Caco-2 (cell line): ENCODE results near the gene SCP2. TPM values are rescaled to one million over a fixed set of nuclear protein-coding genes. Genes with fewer than 3 reads are reported as not detected.

Experiments used
- BruUV-seq: library from RNA; stranded (reverse); fragments of 400-500 nt; replicated peaks from 2 replicates; lab custom pipeline; 2021; lab: Mats Ljungman, UMichigan
- CTCF ChIA-PET: fragments of 300-600 bp; sonication (Branson Sonifier 250); formaldehyde crosslinking; loops from one replicate; lab custom pipeline; 2022; ENCODE audit warnings: antibody characterized with exemption; lab: Charles Lee
- POLR2A ChIA-PET: fragments of 300-600 bp; sonication (Branson Sonifier 250); formaldehyde crosslinking; loops from one replicate; lab custom pipeline; 2022; ENCODE audit warnings: antibody characterized with exemption; lab: Charles Lee
- DNase-seq, 2 experiments: peaks; one replicate each; pipeline versions ENCODE4 v3.0.0 to v3.0.0-alpha.2; 2020 to 2022
- H3K27me3 ChIP-seq: replicated peaks from 2 replicates; pipeline ENCODE4 v1.6.0; 2011; ENCODE audit warnings: low read length; ENCODE audit not compliant: control insufficient read depth, insufficient read depth
- H3K36me3 ChIP-seq: 2 replicates; pipeline ENCODE4 v1.5.1; 2011; ENCODE audit warnings: low read length; ENCODE audit not compliant: control insufficient read depth, insufficient read depth
- H3K4me1 ChIP-seq: fragments of 250-450 bp; sonication (Bioruptor Pico); 2 replicates; pipeline ENCODE4 v1.5.1; 2020; ENCODE audit warnings: mild to moderate bottlenecking
- H3K4me3 ChIP-seq: 2 replicates; pipeline ENCODE4 v1.5.1; 2011; ENCODE audit warnings: low read depth, mild to moderate bottlenecking, control low read depth, low read length
- H3K9me3 ChIP-seq: fragments of 250-450 bp; sonication (Bioruptor Pico); 2 replicates; pipeline ENCODE4 v1.5.1; 2020; ENCODE audit warnings: mild to moderate bottlenecking, moderate library complexity
- H3K27ac Mint-ChIP-seq: one replicate; pipeline ENCODE4 v1.8.0; 2022; ENCODE audit warnings: mixed read lengths; ENCODE audit not compliant: unreplicated experiment
- H3K27me3 Mint-ChIP-seq: one replicate; pipeline ENCODE4 v1.8.0; 2022; ENCODE audit warnings: mixed read lengths; ENCODE audit not compliant: insufficient read depth, unreplicated experiment
- H3K36me3 Mint-ChIP-seq: one replicate; pipeline ENCODE4 v1.8.0; 2022; ENCODE audit warnings: mild to moderate bottlenecking, mixed read lengths; ENCODE audit not compliant: insufficient read depth, unreplicated experiment
- H3K4me1 Mint-ChIP-seq: one replicate; pipeline ENCODE4 v1.8.0; 2022; ENCODE audit warnings: low read depth, mixed read lengths; ENCODE audit not compliant: unreplicated experiment
- H3K4me3 Mint-ChIP-seq: one replicate; pipeline ENCODE4 v1.8.0; 2022; ENCODE audit warnings: mild to moderate bottlenecking, moderate library complexity, mixed read lengths; ENCODE audit not compliant: unreplicated experiment
- H3K9me3 Mint-ChIP-seq: one replicate; pipeline ENCODE4 v1.8.0; 2022; ENCODE audit warnings: mixed read lengths; ENCODE audit not compliant: unreplicated experiment
- intact Hi-C: fragments of 100-400 bp; cut with micrococcal nuclease; formaldehyde crosslinking; loops from one replicate; pipeline ENCODE4 v1.10.0; 2022; ENCODE audit not compliant: unreplicated experiment
- total RNA-seq: library from RNA; stranded (reverse); gene quantifications from 2 replicates; pipeline ENCODE4 v1.2.3, GENCODE V29; 2022
- TF ChIP-seq, protein P1 (sequence below), 2 experiments: fragments of 200-600 bp in 1 of 2; IDR thresholded peaks; 1 replicate in 1 of 2; 2 replicates in 1 of 2; pipeline versions ENCODE4 v1.5.1 to v1.8.0; 2011 to 2022; ENCODE audit warnings: antibody characterized with exemption in 1 of 2, control low read depth in 1 of 2, inconsistent platforms in 1 of 2, low read depth in 1 of 2, low read length in 1 of 2, mild to moderate bottlenecking in 1 of 2, moderate library complexity in 1 of 2; ENCODE audit not compliant: insufficient read depth in 1 of 2, severe bottlenecking in 1 of 2, unreplicated experiment in 1 of 2

Gene SCP2
- total RNA-seq, 1 experiment from 2014 or later = 67.0 TPM

DNA sequence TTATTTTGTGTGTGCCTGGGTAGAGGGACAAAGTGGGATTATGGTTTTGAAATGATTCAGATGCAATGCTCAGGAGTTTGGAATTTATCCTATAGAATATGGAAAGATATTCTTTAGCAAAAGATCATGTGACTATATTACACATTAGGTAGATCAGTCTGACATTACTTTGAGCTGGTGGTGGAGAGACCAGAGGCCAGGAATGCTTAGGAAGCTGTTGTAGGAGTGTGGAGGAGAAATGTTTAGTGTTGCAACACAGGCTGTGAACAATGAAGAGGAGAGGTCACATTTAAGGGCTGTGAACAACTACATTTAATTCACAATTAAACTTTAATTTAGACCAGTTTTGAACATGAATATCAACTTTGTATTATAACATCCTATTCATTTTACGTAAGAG is 89.6 kb downstream of the SCP2 start:
- no peaks in the 10 kb centered on the region for H3K36me3 ChIP-seq
- ChIA-PET POLR2A (no interaction called here), CTCF (no interaction called here)
- Mint-ChIP-seq H3K36me3 (no peaks in the 10 kb centered on the region), H3K4me3 (no peak overlapping the region), H3K27me3 (no peaks in the 10 kb centered on the region), H3K27ac (no peak overlapping the region), H3K9me3 (no peaks in the 10 kb centered on the region), H3K4me1 (peaks cover 14% of the 10 kb centered on the region)
- H3K4me1 ChIP-seq = peaks cover 4% of the 10 kb centered on the region; the same call in 1 of the 2 replicates
- no peak for DNase-seq
- TF ChIP-seq, protein P1, sequence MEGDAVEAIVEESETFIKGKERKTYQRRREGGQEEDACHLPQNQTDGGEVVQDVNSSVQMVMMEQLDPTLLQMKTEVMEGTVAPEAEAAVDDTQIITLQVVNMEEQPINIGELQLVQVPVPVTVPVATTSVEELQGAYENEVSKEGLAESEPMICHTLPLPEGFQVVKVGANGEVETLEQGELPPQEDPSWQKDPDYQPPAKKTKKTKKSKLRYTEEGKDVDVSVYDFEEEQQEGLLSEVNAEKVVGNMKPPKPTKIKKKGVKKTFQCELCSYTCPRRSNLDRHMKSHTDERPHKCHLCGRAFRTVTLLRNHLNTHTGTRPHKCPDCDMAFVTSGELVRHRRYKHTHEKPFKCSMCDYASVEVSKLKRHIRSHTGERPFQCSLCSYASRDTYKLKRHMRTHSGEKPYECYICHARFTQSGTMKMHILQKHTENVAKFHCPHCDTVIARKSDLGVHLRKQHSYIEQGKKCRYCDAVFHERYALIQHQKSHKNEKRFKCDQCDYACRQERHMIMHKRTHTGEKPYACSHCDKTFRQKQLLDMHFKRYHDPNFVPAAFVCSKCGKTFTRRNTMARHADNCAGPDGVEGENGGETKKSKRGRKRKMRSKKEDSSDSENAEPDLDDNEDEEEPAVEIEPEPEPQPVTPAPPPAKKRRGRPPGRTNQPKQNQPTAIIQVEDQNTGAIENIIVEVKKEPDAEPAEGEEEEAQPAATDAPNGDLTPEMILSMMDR (IDR thresholded peaks at IDR 0.05; ENCODE audit: insufficient read depth in 1 of 2, low read depth in 1 of 2, low read length in 1 of 2, severe bottlenecking in 1 of 2, unreplicated experiment in 1 of 2) = no peak
- H3K9me3 ChIP-seq = no peaks in the 10 kb centered on the region
- intact Hi-C loops = no loop called here
- BruUV-seq = no TSS peak
- H3K4me3 ChIP-seq = no peak overlapping the region
- no peaks in the 10 kb centered on the region for H3K27me3 ChIP-seq

DNA sequence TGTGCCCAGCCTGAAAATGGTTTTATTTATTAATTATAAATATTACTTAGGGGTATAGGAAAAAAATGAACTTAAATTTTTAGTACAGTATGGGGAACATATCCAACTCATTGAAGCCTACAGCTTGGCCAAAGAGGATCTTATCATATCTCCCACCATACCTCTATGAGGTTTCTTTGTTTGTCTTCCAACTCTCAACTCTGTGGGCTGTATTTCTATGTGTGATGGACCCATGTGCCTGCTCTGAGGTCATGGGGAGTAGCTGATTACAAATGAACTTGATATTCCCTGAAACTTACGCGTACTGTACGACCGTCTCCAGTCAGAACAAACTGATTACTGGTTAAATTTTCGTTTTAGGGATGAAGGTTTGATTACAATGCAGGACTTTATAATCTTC is 93.5 kb downstream of the SCP2 start:
- Mint-ChIP-seq H3K4me1 (peaks cover 10% of the 10 kb centered on the region), H3K4me3 (no peak overlapping the region), H3K27ac (no peak overlapping the region), H3K9me3 (no peaks in the 10 kb centered on the region), H3K36me3 (no peaks in the 10 kb centered on the region), H3K27me3 (no peaks in the 10 kb centered on the region)
- Histone ChIP-seq H3K4me1 (peaks cover 4% of the 10 kb centered on the region; the same call in 1 of the 2 replicates), H3K36me3 (no peaks in the 10 kb centered on the region), H3K4me3 (no peak overlapping the region), H3K27me3 (no peaks in the 10 kb centered on the region), H3K9me3 (no peaks in the 10 kb centered on the region)
- DNase-seq = no peak
- ChIA-PET CTCF (no interaction called here), POLR2A (no interaction called here)
- intact Hi-C loops = no loop called here
- TF ChIP-seq, protein P1 (IDR thresholded peaks at IDR 0.05; ENCODE audit: insufficient read depth in 1 of 2, low read depth in 1 of 2, low read length in 1 of 2, severe bottlenecking in 1 of 2, unreplicated experiment in 1 of 2) = no peak
- BruUV-seq = no TSS peak

DNA sequence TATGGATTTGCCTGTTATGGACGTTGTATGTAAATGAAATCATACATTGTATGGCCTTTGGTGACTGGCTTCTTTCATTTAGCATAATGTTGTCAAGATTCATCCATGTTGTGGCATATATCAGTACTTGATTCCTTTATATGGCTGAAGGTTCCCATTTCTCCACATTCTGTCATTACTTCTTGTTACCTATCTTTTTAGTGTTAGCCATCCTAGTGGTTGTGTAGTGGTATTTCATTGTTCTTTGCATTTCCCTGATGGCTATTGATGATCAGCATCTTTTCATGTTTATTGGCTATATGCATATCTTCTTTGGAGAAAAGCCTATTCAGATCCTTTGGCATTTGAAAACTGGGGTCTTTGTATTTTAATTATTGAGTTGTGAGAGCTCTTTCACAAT is 95.1 kb downstream of the SCP2 start:
- no TSS peak for BruUV-seq
- Histone ChIP-seq H3K27me3 (no peaks in the 10 kb centered on the region), H3K4me1 (no peaks in the 10 kb centered on the region), H3K9me3 (no peaks in the 10 kb centered on the region), H3K4me3 (no peak overlapping the region), H3K36me3 (no peaks in the 10 kb centered on the region)
- TF ChIP-seq, protein P1 (IDR thresholded peaks at IDR 0.05; ENCODE audit: insufficient read depth in 1 of 2, low read depth in 1 of 2, low read length in 1 of 2, severe bottlenecking in 1 of 2, unreplicated experiment in 1 of 2) = no peak
- Mint-ChIP-seq H3K27ac (no peak overlapping the region), H3K27me3 (no peaks in the 10 kb centered on the region), H3K4me1 (no peaks in the 10 kb centered on the region), H3K9me3 (no peaks in the 10 kb centered on the region), H3K36me3 (no peaks in the 10 kb centered on the region), H3K4me3 (no peak overlapping the region)
- DNase-seq = no peak
- intact Hi-C loops = no loop called here
- POLR2A ChIA-PET = no interaction called here
- CTCF ChIA-PET = interaction anchor here (0.6 kb wide), 1 partner anchor 181 kb away, joined by 3 read pairs; no protein-coding TSS in a partner anchor
